Measurements from ENCODE around the gene MARVELD1.

DNA sequence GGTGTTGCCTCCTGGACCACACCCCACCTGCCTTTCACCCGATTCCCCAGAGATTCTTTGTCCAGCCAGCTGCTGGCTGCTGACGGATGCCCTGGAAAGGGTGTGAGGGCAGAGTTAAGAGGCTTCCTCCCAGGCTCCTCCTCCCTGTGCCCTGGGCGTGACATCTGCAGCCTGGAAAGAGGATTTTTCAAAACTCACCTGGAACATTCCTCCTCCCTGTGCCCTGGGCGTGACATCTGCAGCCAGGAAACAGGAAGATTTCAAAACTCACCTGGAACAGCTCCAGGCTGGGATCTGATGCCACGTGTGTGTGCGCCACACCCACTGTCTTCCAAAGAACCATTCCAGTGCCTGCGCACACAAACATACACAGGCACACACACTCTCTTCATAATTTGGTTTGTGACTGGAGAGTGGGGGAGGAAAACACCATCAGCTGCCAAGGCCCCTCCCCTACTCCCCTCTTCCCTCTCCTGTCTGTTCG lies 5.2 kb downstream of the MARVELD1 start:
- peak; percentile 84 for TF ChIP-seq POLR2AphosphoS5 (IDR thresholded peaks at IDR 0.05)
- no peak for TF ChIP-seq EP300 (IDR thresholded peaks at IDR 0.05)
- no peak for TF ChIP-seq CTCF (IDR thresholded peaks at IDR 0.05)
- no peak for TF ChIP-seq POLR2A (IDR thresholded peaks at IDR 0.05)
